ENCODE measurements around the gene TKTL2.

GRCh38 chr4:163493643-163494359 is 20.2 kb upstream of the TKTL2 start:
- TF ChIP-seq, protein P1, sequence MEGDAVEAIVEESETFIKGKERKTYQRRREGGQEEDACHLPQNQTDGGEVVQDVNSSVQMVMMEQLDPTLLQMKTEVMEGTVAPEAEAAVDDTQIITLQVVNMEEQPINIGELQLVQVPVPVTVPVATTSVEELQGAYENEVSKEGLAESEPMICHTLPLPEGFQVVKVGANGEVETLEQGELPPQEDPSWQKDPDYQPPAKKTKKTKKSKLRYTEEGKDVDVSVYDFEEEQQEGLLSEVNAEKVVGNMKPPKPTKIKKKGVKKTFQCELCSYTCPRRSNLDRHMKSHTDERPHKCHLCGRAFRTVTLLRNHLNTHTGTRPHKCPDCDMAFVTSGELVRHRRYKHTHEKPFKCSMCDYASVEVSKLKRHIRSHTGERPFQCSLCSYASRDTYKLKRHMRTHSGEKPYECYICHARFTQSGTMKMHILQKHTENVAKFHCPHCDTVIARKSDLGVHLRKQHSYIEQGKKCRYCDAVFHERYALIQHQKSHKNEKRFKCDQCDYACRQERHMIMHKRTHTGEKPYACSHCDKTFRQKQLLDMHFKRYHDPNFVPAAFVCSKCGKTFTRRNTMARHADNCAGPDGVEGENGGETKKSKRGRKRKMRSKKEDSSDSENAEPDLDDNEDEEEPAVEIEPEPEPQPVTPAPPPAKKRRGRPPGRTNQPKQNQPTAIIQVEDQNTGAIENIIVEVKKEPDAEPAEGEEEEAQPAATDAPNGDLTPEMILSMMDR (IDR thresholded peaks at IDR 0.05), result no peak
- TF ChIP-seq EP300 (IDR thresholded peaks at IDR 0.05), result no peak
- no peak for TF ChIP-seq POLR2AphosphoS5 (IDR thresholded peaks at IDR 0.05)
- TF ChIP-seq POLR2A (IDR thresholded peaks at IDR 0.05), result no peak

All from gastroesophageal sphincter (tissue), 3 donors.